Stimulated activated CD4-positive, alpha-beta T cell treated with anti-CD3 and anti-CD28 coated beads, Interleukin-15, amount 100 ng/mL, for 48 hours (primary cell): Measurements from ENCODE around the gene CCR6.
A peak's percentile ranks its signal among the peaks of the same experiment; 100 is the strongest.
"Not testable (repeated sequence)": the region's sequence is repeated elsewhere in the genome, so short reads cannot be mapped to it uniquely, and the experiment has no call there.

Experiments
- DNase-seq, 2 donors: peaks; one replicate each; pipeline ENCODE4 v3.0.0-alpha.2; 2020; ENCODE audit warnings: low read depth in 2 of 2

CCR6 gene

GRCh38 chr6:167122827-167123657, at the start of gene CCR6:
CCR6 (plus strand) TSS chr6:167123096; CDS start chr6:167136135, 13,039 bp downstream.
- DNase-seq: no peak

GRCh38 chr6:167073679-167074274, 49.1 kb upstream of the CCR6 start:
- no peak for DNase-seq

GRCh38 chr6:167077241-167077932, 45.5 kb upstream of the CCR6 start:
- DNase-seq: no peak

GRCh38 chr6:167078745-167079144, 44.2 kb upstream of the CCR6 start:
- peak in 1 of 2 donors; percentile 14 for DNase-seq

GRCh38 chr6:167079853-167080297, 43.0 kb upstream of the CCR6 start:
- peak; percentile 57 to 68 for DNase-seq

GRCh38 chr6:167087857-167088354, 35.0 kb upstream of the CCR6 start:
- no peak for DNase-seq

GRCh38 chr6:167088741-167089140, 34.2 kb upstream of the CCR6 start:
- not testable (repeated sequence) for DNase-seq

- no peak for DNase-seq
Observed at GRCh38 chr6:167089243-167090142, 33.4 kb upstream of the CCR6 start.

- no peak for DNase-seq
Observed at GRCh38 chr6:167090171-167090570, 32.7 kb upstream of the CCR6 start.

GRCh38 chr6:167091026-167091804, 31.7 kb upstream of the CCR6 start:
- no peak for DNase-seq

GRCh38 chr6:167091805-167092107, 31.1 kb upstream of the CCR6 start:
- no peak for DNase-seq

GRCh38 chr6:167092672-167093339, 30.1 kb upstream of the CCR6 start:
- DNase-seq: no peak

- no peak for DNase-seq
Observed at GRCh38 chr6:167093406-167093921, 29.4 kb upstream of the CCR6 start.

GRCh38 chr6:167093922-167094432, 28.9 kb upstream of the CCR6 start:
- DNase-seq: peak in 1 of 2 donors; percentile 46

GRCh38 chr6:167094436-167094819, 28.5 kb upstream of the CCR6 start:
- no peak for DNase-seq

- no peak for DNase-seq
Observed at GRCh38 chr6:167094820-167095637, 27.9 kb upstream of the CCR6 start.

- no peak for DNase-seq
Observed at GRCh38 chr6:167095888-167096287, 27.0 kb upstream of the CCR6 start.

- DNase-seq: no peak
Observed at GRCh38 chr6:167096991-167097390, 25.9 kb upstream of the CCR6 start.

GRCh38 chr6:167097770-167098169, 25.1 kb upstream of the CCR6 start:
- DNase-seq: no peak
